ENCODE results near the gene PTP4A2.

The PTP4A2 gene

DNA sequence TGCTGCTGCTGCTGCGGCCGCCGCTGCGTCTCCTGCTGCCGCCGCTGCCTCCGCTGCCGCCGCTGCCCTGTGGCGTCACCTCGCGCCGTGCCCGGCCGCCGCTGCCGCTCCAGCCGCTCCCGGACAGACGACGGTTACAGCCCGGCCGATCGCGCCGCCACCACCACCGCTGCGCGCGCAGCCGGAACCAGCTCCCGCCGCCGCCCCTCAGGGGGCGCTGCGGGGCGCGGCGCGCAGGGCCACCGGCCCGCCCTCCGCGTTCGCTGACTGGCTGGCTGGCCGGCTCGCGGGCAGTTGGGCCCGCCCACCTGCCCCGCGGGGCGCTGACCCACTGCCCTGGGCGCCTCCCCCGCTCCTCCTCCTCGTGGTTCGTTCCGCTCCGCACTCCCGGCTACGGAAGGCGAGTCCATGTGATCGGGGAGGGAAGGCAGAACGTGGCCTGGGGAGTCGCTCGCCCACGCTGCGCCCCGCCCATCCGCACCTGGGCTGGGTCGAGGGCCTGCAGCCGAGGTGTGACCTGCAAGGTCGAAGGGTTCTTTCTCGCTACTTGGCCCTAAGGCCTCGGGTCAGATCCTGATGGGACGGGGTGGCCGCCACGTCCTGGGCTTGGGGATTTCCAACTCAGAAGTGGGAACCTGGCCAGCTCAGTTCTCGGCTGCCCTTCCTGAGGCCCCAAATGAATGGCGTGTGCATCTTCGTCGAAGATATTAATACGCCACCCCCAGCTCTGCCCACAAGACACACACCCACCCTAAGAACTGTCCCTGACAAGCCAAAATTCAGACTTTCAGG lies at the start of gene PTP4A2:
TSS of gene PTP4A2 (minus strand) at position 185 of the 792 bp plus-strand sequence. CDS start 19,303 bp downstream, outside the sequence.
- peak; percentile 95 for DNase-seq (ENCODE audit: low spot score)

DNA sequence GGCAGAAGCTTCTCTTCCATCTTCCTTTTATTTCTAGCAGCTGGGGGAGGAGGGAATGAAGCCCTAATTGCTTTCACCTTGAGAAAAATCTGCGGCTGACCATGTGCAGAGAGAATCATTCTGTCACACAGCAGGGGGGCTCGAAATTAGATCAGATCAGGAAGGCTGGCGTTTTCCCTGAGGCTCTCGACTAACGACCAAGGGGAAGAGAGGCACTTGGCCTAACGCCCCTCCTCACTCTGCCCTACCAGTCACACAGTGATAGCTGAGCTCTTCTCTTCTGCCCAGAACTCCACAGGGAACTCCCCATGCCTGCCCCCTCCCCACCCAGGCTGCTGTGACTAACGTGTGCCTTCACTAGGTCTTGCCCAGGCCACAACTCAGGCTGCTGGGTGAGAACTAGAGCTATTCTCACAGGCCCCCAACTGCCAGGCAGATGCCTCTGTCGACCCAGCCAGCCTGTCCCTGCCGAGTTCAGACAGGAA lies 49.0 kb upstream of the PTP4A2 start:
- no peak for DNase-seq (ENCODE audit: low spot score)

DNA sequence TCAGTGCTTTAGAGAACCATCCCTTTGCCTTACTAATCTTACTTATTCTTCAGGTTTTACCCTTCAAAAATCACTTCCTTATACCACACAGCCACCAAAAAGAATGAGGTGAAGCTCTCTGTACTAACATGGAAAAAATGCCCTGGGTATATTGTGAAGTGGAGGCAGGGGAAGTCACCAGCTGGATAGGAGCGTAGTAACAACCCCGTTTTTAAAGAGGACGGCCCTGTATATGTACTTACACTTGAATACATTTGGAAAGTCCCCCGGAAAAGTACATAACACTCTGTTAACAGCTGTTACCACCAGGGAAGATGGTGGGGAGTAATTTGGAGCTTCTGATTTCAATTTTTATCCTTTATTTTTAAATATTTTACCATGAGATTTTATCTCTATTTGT lies 47.3 kb upstream of the PTP4A2 start:
- DNase-seq (ENCODE audit: low spot score), result no peak

DNA sequence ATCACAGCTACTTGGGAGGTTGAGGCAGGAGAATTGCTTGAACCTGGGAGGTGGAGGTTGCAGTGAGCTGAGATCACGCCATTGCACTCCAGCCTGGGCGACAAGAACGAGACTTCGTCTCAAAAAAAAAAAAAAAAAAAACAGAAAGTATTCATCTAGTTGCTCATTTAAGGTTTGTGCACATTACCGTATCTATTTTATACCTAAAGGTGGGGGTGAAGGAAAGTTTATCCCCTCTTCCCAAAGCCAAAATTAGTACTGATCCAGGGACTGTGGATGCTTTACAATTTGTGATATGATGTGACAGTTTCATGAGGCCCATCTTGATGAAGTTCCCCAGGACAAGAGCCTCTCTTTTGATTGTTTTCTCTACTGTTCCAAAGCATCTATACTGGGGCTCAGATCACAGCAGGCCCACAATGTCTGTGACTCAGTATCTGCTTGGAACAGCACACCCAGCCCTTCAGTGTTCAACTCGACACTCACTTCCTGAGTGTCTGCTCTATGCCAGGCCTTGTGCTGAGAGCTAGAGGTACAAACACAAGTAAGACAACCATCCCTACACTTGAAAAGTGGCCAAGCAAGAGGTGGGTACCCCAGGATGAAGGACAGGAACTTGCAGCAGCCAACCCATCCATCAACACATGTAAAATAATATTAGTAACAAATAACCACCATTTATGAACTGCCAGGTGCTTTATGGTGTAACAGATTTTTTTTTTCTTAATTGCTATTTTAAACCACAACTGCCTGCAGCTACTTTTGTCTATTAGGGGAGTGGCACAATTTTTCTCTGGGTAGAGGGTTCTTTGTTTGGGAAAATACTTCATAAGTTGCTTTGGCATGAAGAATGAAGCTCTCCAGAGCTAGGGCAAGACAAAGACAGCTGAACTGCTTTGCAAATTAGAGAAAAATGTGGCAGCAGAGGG lies 46.5 kb upstream of the PTP4A2 start:
- DNase-seq (ENCODE audit: low spot score), result no peak

DNA sequence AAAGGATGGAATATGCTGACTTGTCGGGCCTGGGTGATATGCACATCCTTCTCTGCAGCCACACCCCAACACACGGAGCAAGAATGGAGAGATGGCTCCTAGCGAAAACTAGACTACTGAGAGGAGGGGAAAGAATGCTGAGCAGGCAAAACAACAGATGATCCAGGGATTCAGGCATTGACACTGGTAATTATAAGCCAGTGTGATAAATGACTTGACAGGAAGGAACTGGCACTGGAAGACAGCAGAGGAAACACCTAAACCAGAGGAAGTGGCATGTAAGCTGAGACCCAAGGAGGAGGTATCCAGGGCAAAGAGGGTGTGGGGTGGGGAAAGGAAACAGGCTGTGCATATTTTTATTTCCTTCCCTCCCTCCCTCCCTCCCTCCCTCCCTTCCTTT lies 43.8 kb upstream of the PTP4A2 start:
- no peak for DNase-seq (ENCODE audit: low spot score)

DNA sequence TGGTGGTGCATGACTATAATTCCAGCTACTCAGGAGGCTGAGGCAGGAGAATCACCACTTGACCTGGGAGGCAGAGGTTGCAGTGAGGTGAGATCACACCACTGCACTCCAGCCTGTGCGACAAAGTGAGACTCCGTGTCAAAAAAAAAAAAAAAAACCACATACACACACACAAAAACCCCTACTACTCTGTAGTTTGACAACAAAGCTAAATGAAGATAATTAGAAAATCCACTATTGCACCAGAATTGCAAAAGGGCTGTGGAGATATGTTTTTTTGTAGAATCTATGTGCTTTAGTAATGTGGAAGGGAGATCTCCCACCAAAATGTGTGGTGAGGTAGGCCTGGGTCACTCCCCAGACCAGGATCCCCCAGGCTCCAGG lies 43.3 kb upstream of the PTP4A2 start:
- DNase-seq (ENCODE audit: low spot score), result no peak

DNA sequence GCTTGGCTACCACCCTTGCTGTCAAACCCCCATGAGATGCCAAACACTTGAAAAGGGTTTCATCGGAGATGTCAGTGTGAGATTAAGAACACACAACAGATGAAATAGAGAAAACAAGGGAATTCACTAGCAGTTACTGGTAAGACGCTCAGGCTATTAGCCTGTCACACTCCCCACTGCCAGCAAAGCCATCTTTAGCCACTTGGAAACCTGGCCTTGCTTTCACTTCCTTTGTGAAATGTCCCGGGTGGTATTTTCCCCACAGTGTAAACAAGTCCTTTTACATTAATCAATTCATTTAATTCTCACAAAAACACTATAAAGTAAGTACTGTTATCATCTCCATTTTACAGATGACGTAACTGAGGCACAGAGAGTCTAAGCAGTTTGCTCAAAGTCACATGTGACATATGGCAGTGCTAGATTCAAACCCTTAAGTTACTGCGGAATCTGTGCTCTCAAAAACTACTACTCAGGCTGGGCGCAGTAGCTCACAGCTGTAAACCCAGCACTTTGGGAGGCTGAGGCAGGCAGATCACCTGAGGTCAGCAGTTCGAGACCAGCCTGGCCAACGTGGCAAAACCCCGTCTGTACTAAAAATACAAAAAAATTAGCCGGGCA lies 42.8 kb upstream of the PTP4A2 start:
- no peak for DNase-seq (ENCODE audit: low spot score)

DNA sequence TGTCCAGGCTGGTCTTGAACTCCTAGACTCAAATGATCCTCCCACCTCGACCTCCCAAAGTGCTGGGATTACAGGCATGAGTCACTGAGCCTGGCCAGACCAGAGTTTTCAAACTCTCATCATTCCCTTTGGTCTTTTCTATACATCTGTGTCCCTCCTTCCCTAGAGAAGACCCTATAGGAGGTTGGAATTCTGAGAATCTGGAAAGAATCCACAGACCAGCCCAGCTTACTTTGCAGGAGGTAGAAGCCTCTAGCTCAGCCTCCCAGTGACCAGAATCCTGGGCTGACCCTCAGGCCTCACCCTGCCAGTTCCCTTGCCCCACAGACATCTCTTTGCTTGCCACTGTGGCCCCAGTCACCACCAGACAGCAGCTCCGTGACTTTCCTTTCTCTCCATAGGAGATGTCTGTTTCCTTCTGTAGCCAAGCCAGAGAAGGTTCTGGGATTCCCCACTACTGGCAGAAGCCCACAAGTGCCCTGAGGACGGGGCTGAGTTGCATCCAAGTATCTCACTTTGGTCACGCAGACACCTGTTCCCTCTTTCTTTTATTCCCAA lies 40.8 kb upstream of the PTP4A2 start:
- no peak for DNase-seq (ENCODE audit: low spot score)

DNA sequence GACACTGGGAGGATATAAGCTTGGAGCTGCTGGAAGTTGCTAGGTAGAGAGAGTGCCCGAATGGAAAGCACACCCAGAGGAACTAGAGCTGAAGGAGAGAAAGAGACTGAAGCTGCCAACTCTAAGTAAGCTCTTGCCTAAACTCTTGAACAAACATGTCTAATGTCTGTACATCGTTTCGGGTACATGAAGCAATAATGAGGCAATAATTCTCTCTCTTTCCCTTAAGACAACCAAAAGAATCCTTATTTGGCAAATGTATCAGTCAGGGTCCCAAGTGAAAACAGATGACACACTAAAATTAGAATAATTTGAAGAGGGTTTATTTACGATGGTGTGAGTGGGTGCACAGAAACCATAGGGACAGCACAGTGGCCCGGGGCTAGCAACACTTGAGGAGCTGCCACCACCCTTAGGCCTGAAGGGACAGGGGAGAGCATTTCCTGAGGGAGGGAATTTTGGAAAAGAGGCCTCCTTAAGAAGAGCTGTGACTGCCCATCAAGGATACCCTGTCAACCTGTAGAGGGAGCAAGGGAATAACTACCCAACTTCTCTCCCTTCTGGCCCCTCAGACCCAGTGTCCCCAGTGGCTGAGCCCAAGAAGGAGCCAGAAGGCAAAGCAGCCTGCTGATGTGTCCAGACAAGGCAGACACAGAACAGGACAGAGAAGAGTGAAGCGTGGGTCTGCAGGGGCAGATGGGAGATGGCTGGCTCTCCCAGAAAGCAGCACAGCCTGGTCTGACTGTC lies 39.4 kb upstream of the PTP4A2 start:
- DNase-seq (ENCODE audit: low spot score), result no peak

DNA sequence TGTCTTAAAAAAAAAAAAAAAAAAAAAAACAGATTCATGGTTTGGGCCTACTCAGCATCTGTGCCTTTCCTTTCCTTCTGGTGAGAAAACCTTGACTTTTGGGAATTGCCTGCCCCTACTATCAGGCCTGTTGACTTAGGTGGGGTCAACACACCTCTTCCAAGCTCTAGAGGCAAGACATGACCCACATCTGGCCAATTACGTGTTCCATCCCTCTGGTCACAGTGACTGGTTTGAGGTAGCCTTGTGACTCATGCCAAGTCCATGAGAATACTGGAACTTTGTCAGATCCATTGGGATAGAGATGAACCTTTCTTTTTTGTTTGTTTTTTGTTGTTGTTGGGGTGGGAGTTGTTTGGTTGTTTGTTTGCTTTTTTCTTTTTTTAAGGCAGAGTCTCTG lies 38.2 kb upstream of the PTP4A2 start:
- DNase-seq (ENCODE audit: low spot score), result no peak

DNA sequence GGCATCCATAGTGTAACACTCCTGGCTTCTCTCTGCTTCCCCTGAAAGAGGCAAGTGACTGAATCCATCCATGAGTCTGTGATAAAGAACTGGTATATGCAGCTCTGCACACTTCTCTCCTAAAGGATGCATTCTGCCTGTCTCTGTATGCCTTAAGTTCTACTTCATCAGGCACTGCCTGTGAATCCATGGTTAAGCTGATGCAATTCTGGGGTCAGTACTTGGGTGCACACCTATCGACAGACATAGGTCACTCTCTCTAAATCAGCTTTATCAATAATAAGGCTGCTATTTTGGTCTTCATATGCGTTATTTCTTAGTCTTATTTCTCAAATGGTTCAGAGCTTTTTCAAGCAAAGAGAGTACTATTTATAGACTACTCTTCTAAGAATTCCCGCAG lies 32.7 kb upstream of the PTP4A2 start:
- DNase-seq (ENCODE audit: low spot score), result no peak

DNA sequence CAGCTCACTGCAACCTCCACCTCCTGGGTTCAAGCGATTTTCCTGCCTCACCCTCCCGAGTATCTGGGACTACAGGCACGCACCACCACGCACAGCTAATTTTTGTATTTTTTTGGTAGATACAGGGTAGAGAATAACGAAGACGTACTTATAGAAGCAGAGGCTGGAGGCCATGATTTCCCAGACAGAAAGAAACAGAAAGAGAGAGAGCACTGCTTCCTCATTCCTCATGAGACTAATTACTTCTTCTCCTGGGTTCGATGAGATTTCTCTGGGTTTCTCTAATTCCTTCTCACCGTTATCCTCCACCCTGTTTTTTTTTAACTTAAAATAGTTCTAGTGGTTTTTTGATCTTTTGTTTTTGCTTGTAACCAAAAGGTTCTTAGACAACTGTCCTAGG lies 23.4 kb upstream of the PTP4A2 start:
- DNase-seq (ENCODE audit: low spot score), result no peak

DNA sequence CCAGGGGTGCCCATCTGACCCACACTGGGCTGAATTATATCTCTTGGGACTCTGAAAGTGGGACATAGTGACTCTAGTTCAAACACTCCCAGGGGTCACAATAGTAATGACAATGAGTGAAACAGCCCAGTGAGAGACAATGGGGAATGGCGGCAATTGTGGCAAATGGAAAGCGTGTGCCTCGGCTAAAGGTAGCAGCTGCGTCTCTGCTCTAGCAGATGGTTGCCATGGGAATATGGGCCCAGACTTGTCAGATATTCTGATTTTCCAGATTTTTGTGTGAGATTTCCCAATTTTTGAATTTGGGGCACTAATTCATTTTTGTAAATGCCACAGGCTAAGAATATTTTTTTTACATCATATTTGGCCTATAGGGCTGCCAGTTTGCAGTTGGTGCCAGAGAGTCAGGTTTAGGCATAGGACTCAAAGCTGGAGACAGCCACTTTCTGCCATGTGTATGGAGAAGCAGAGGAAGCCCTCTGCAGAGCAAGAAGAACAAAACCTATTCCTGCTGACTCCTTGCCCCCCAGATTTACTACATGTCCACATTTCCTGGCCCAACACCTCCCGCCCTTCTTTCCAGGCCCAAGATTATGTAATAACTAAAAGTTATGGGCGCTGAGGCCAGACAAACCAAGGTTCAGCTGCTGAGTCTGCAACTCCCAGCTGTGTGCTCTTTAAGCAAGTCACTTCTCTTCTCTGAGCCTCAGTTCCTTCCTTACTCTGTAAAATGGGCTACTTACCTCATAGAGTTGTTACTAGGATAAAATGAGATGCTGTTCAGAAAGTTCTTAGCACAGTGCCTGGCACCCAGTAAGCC lies 21.6 kb upstream of the PTP4A2 start:
- DNase-seq (ENCODE audit: low spot score), result no peak

DNA sequence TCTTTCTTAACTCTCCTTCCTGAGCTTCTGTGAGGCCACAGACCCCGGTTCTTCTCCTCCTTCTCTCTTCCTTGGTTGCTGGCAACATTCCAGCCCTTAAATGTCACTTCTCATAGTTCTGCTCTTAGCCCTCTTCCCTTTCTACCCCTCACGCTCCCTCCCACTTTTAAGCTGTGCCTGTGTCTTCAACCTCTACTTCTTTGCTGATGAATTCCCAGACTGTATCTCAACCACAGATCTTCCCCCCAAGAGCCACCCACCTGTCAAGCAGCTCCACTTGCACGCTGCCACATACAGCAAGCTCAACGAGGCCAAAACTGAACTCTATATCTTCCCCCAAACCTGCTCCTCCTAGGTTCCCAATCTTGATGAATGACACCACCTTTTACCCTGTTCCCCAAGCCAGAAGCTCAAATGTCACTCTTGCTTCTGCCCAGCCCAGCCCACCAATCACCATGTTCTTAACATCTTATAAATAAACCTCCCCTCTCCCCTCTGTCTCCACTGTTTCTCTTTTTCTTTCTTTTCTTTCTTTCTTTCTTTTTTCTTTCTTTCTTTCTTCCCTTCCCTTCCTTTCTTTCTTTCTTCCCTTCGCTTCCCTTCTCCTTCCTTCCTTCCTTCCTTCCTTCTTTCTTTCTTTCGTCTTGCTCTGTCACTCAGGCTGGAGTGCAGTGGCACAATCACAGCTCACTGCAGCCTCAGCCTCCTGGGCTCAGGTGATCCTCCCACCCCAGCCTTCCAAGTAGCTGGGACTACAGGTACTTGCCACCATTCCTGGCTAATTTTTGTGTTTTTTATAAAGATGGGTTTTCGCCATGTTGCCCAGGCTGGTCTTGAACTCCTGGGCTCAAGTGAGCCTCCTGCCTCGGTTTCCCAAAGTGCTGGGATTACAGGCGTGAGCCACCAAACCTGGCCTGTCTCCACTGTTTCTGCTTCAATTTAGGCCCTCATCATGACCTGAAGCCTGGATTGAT lies 19.8 kb upstream of the PTP4A2 start:
- DNase-seq (ENCODE audit: low spot score), result peak; percentile 28

DNA sequence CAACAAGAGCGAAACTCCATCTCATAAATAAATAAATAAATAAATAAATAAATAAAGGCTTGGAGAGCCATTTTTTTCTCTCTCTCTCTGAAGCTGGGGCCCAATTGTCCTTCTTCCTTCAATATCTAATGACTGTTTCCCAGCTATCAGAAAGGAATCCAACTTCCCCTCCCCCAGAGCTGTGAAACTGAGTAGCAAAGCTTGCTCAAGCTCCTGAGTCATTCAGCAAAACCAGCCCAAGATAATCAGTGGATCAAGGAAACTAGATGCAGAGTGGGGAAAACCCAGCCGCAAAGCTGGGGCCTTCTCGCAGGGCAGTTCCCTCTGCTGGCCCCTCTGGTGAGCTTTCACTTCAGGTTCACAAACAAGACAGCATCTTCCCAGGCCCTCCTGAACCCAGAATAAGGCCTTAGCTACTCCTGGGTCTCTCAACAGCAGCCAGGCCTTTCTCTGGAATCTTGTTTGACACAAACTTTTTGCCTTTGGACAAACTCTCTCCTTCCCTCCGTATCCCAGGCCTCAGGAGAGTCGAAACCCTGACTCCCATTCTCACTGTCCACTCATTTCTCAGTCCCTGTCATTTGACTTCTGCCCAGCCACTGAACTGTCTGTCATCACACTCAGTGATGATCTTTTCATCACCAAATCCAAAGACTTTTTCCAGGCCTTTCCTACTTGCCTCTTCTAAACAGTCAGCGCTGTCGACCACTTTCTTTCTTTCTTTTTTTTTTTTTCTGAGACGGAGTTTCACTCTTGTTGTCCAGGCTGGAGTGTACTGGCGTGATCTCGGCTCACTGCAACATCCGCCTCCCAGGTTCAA lies 18.0 kb upstream of the PTP4A2 start:
- peak; percentile 83 for DNase-seq (ENCODE audit: low spot score)

DNA sequence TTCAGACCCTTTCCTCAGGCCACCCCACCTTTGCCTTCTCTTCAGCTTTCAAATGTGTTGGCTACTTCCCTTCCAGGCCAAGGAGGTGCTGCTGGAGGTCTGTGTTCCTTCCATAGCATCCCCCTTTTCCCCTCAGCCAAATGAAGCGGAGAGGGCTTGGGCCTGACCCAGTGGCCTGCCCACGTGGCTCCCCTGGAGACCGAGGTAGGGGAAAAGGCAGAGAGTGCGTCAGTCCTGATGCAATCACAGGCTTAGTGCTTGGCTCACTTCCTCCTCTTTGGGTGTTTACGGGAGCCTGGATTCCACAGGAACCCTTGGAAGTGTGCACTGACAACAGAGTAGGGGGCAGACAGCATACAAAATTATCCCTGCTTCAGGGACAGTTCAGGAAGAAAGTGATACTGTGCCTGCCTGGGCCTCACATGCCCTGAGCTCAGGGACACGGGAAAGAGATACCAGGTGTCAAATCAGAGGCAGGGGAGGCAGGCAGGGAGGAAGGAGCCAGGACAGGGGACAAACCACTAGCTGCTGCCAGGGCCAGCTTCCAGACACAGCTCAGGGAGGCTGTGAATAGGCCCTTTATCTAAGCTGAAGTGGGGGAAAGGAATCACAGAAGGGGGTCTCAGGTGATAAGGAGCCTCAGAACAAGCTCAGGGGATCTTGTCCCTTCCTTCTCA lies 16.6 kb upstream of the PTP4A2 start:
- no peak for DNase-seq (ENCODE audit: low spot score)

DNA sequence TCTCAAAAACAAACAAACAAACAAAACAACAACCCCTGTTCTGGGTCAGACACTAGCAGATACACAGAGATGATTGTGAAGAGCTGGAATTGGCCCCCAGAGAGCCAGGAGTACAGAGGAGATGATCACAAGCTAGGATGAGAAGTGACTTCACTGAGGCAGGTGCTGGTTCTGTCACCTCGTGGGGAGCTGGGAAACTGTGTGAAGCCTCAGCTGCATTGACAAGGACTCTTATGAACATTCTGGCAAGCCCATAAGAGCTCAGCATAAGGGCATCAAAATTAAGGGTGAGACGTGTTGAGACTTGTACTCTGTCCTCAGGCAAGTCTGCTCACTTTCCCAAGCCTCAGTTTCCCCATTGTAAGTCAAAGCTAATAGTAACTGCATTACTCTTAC lies 14.7 kb upstream of the PTP4A2 start:
- DNase-seq (ENCODE audit: low spot score), result no peak

DNA sequence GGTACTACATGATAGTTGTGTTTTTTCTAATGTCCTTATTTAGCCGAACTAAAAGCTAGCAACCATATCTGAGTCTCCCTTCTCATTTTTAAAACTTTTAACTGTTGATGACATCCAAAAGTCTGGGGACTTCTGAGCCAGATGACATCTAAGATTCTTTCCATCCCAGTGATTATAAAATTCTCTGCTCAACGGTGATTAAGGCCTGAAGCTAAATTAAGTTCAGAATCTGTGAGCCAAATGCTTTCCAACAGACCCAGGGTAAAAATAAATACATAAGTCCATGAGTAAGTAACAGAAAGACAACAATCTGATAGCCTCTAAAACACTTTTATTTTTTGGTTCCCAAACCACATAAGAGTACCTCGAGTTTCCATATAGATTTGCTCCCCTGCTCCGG lies 13.1 kb upstream of the PTP4A2 start:
- DNase-seq (ENCODE audit: low spot score), result no peak

All from hematopoietic multipotent progenitor cell treated with erythropoietin and hydrocortisone succinate and interleukin-3 and kit ligand, for 17 days (in vitro differentiated cells).